Naive thymus-derived CD4-positive, alpha-beta T cell (primary cell): Measurements from ENCODE around the gene IFT20. TPM values are rescaled to one million over a fixed set of nuclear protein-coding genes. Genes with fewer than 3 reads are reported as not detected.
A peak's percentile ranks its signal among the peaks of the same experiment; 100 is the strongest.

ENCODE experiments used
- ATAC-seq: fragments of 150-1000 bp; cut with Tn5 transposase; 2 replicates; pipeline ENCODE4 v1.10.0; 2021; ENCODE audit warnings: mild to moderate bottlenecking, moderate library complexity
- CTCF ChIA-PET: fragments of 350-600 bp; sonication (Branson Sonifier 250); formaldehyde crosslinking; loops from one replicate; lab custom pipeline; 2021; ENCODE audit warnings: antibody characterized with exemption; lab: Charles Lee
- POLR2A ChIA-PET: fragments of 350-600 bp; sonication (Branson Sonifier 250); formaldehyde crosslinking; loops from one replicate; lab custom pipeline; 2021; ENCODE audit warnings: antibody characterized with exemption, inconsistent platforms; lab: Charles Lee
- DNase-seq, 9 donors: peaks; one replicate each; pipeline versions ENCODE4 v3.0.0 to v3.0.0-alpha.2; 2020 to 2022; ENCODE audit warnings: mixed read lengths in 1 of 9
- H3K27ac ChIP-seq: one replicate; pipeline ENCODE4 v1.7.0; 2013; ENCODE audit warnings: mild to moderate bottlenecking, low read depth, low read length, moderate library complexity
- H3K27me3 ChIP-seq, 2 donors: one replicate each; pipeline ENCODE4 v1.7.0; 2013; ENCODE audit warnings: low read length in 2 of 2, mild to moderate bottlenecking in 2 of 2, moderate library complexity in 2 of 2; ENCODE audit not compliant: control insufficient read depth in 2 of 2, insufficient read depth in 2 of 2
- H3K36me3 ChIP-seq, 3 experiments: 1 replicate in 2 of 3; 2 replicates in 1 of 3; pipeline ENCODE4 v1.7.0; 2013; ENCODE audit warnings: low read length in 3 of 3, mild to moderate bottlenecking in 3 of 3, moderate library complexity in 1 of 3; ENCODE audit not compliant: insufficient read depth in 3 of 3, control insufficient read depth in 2 of 3
- H3K4me1 ChIP-seq, 2 donors: one replicate each; pipeline ENCODE4 v1.7.0; 2013; ENCODE audit warnings: low read length in 2 of 2, mild to moderate bottlenecking in 2 of 2, moderate library complexity in 1 of 2; ENCODE audit not compliant: control insufficient read depth in 2 of 2, insufficient read depth in 2 of 2
- H3K4me3 ChIP-seq: 2 replicates; pipeline ENCODE4 v1.7.0; 2013; ENCODE audit warnings: mild to moderate bottlenecking, low read length
- H3K9me3 ChIP-seq, 3 experiments: 1 replicate in 2 of 3; 2 replicates in 1 of 3; pipeline ENCODE4 v1.7.0; 2013; ENCODE audit warnings: low read length in 3 of 3; ENCODE audit not compliant: control insufficient read depth in 2 of 3
- H3K27ac Mint-ChIP-seq, 9 donors: one replicate each; pipeline ENCODE4 v1.8.0; 2020 to 2022; ENCODE audit warnings: mixed read lengths in 9 of 9, mild to moderate bottlenecking in 8 of 9, moderate library complexity in 5 of 9, inconsistent platforms in 2 of 9
- H3K27me3 Mint-ChIP-seq, 5 donors: one replicate each; pipeline ENCODE4 v1.8.0; 2021 to 2022; ENCODE audit warnings: mixed read lengths in 5 of 5, mild to moderate bottlenecking in 1 of 5
- H3K36me3 Mint-ChIP-seq, 5 donors: one replicate each; pipeline ENCODE4 v1.8.0; 2020 to 2022; ENCODE audit warnings: mixed read lengths in 5 of 5, mild to moderate bottlenecking in 3 of 5, inconsistent platforms in 1 of 5
- H3K4me1 Mint-ChIP-seq, 7 donors: one replicate each; pipeline ENCODE4 v1.8.0; 2020 to 2022; ENCODE audit warnings: mixed read lengths in 7 of 7, mild to moderate bottlenecking in 3 of 7, inconsistent platforms in 1 of 7
- H3K4me3 Mint-ChIP-seq, 10 donors: one replicate each; pipeline ENCODE4 v1.8.0; 2020 to 2022; ENCODE audit warnings: mild to moderate bottlenecking in 10 of 10, mixed read lengths in 10 of 10, moderate library complexity in 6 of 10, inconsistent platforms in 2 of 10
- H3K9me3 Mint-ChIP-seq, 11 donors: one replicate each; pipeline ENCODE4 v1.8.0; 2020 to 2022; ENCODE audit warnings: mixed read lengths in 11 of 11, mild to moderate bottlenecking in 4 of 11, inconsistent platforms in 1 of 11, moderate library complexity in 1 of 11
- intact Hi-C, 2 donors: fragments of 100-400 bp; cut with micrococcal nuclease; formaldehyde crosslinking; loops; one replicate each; pipeline ENCODE4 v1.15.1; 2023
- polyA plus RNA-seq, 2 donors: library from polyadenylated mRNA; unstranded; fragments of 300-500 nt; fragmentation: Illumina TruSeq; gene quantifications; one replicate each; pipeline ENCODE4 v1.2.3, GENCODE V29; 2021
- total RNA-seq, 6 experiments: library from RNA in 5 of 6; stranded (reverse) in 5 of 6; gene quantifications; 1 replicate in 5 of 6; 2 replicates in 1 of 6; pipeline ENCODE4 v1.2.3 and lab custom pipeline; 2021 to 2026

The IFT20 gene
- total and polyA plus RNA-seq, 7 experiments from 2014 or later, result 24.7 to 56.2 (median 44.5) TPM

DNA sequence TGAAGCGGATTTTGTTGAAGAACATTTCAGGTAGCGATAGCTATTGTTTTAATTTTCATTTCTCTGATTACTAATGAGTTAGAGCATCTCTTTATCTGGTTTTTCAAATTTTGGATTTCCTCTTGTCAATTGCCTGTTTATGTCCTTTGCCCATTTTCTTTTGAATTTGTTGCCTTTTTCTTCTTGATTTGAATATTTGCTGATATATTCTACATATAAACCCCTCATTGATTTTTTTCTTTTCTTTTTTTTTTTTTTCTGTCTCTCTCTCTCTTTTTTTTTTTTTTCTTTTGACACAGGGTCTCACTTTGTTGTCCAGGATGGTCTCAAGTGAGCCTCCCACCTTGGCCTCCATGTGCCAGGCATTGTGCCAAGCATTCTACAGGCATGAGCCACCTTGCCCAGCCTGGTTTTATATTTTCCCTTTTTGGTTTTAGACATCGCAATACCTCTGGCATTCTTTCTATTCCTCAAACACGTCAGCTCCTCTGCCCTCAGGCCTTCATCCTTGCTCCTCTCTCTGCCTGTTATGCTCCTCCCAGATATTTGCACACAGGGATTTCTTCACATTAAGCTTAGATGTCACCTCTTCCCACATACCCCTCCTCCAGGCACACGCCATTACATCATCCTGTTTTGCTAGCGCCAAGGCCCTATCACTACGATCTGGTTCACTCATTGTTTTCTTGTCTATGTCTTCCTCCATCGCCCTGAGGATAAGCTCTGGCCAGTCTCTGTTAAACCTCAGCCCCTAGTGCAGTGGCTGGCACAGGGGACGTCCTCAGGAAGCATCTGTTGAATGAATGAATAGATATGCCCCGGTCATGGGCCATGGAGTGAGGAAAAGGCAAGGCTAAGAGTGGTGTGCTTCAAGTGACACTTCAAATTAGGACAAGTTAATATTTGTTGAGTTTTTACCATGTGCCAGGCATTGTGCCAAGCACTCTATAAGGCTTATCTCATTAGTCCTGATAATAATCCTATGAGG, 44.8 kb upstream of the IFT20 start:
- Histone ChIP-seq H3K27ac (no peak overlapping the region), H3K36me3 (peaks cover 0 to 7% (median 0%) of the 10 kb centered on the region in 3 experiments), H3K4me3 (no peak overlapping the region), H3K9me3 (no peaks in the 10 kb centered on the region), H3K4me1 (peaks cover 4 to 6% of the 10 kb centered on the region in 2 donors), H3K27me3 (no peaks in the 10 kb centered on the region)
- Mint-ChIP-seq H3K36me3 (peaks cover 4 to 8% (median 5%) of the 10 kb centered on the region in 5 donors), H3K27me3 (peaks cover 0 to 10% (median 6%) of the 10 kb centered on the region in 5 donors), H3K9me3 (no peaks in the 10 kb centered on the region), H3K4me1 (peaks cover 19 to 32% (median 23%) of the 10 kb centered on the region in 7 donors), H3K27ac (peak overlapping the region in 1 of 9 donors; percentile 71), H3K4me3 (no peak overlapping the region)
- ChIA-PET CTCF (interaction anchor here (0.6 kb wide), 1 partner anchor 22 kb away, joined by 3 read pairs; no protein-coding TSS in a partner anchor), POLR2A (no interaction called here)
- DNase-seq (no peak), ATAC-seq (no peak)
- intact Hi-C loops, result loop anchor here (5.0 to 10.0 kb wide), 2 partner anchors 37 to 195 kb away; partner anchors contain the start of genes ALDOC (in 1 of the 2) and PIGS (in 1 of the 2)

GRCh38 chr17:28372945-28373274, 37.6 kb upstream of the IFT20 start:
- Histone ChIP-seq H3K4me3 (peak overlapping the region; percentile 78), H3K27me3 (no peaks in the 10 kb centered on the region), H3K9me3 (no peaks in the 10 kb centered on the region), H3K27ac (peak overlapping the region; percentile 88), H3K4me1 (peaks cover 9 to 11% of the 10 kb centered on the region in 2 donors), H3K36me3 (no peaks in the 10 kb centered on the region)
- Mint-ChIP-seq H3K36me3 (peaks cover 0 to 4% (median under 1%) of the 10 kb centered on the region in 5 donors), H3K27me3 (no peaks in the 10 kb centered on the region), H3K9me3 (no peaks in the 10 kb centered on the region), H3K27ac (peak overlapping the region in 4 of 9 donors; percentile 23 to 69 (median 50)), H3K4me1 (peaks cover 10 to 25% (median 18%) of the 10 kb centered on the region in 7 donors), H3K4me3 (peak overlapping the region; percentile 70 to 95 (median 78))
- ATAC-seq (no peak), DNase-seq (no peak)
- CTCF ChIA-PET, result no interaction called here
- POLR2A ChIA-PET, result interaction anchor here (3.3 kb wide), 1 partner anchor 15 kb away, joined by 17 read pairs; the partner anchor contains the start of gene POLDIP2
- intact Hi-C loops, result loop anchor here (1.0 to 10.0 kb wide), 5 partner anchors 11 to 202 kb away; partner anchors contain the start of genes ALDOC (in 1 of the 2), PIGS (in 1 of the 2), SLC46A1 (in 1 of the 2) and TMEM97 (in 1 of the 2)

GRCh38 chr17:28372203-28372944, 37.1 kb upstream of the IFT20 start:
- DNase-seq, result peak in 2 of 9 donors; percentile 15 to 16
- peaks cover 10 to 25% (median 18%) of the 10 kb centered on the region in 7 donors for H3K4me1 Mint-ChIP-seq
- CTCF ChIA-PET, result no interaction called here
- H3K27ac Mint-ChIP-seq, result peak overlapping the region in 6 of 9 donors; percentile 23 to 91 (median 54)
- H3K9me3 Mint-ChIP-seq, result no peaks in the 10 kb centered on the region
- intact Hi-C loops, result loop anchor here (1.0 to 10.0 kb wide), 5 partner anchors 12 to 202 kb away; partner anchors contain the start of genes ALDOC (in 1 of the 2), PIGS (in 1 of the 2), SLC46A1 (in 1 of the 2) and TMEM97 (in 1 of the 2)
- peak overlapping the region; percentile 88 for H3K27ac ChIP-seq
- no peaks in the 10 kb centered on the region for H3K36me3 ChIP-seq
- H3K9me3 ChIP-seq, result no peaks in the 10 kb centered on the region
- POLR2A ChIA-PET, result interaction anchor here (0.8 to 3.3 kb wide), 5 partner anchors 12 to 357 kb away, joined by 3 to 17 read pairs (median 3); partner anchors contain the start of genes POLDIP2 and TNFAIP1
- H3K36me3 Mint-ChIP-seq, result peaks cover 0 to 4% (median 0%) of the 10 kb centered on the region in 5 donors
- H3K4me1 ChIP-seq, result peaks cover 9 to 11% of the 10 kb centered on the region in 2 donors
- no peaks in the 10 kb centered on the region for H3K27me3 Mint-ChIP-seq
- H3K4me3 ChIP-seq, result peak overlapping the region; percentile 78
- H3K27me3 ChIP-seq, result no peaks in the 10 kb centered on the region
- peak overlapping the region; percentile 70 to 95 (median 85) for H3K4me3 Mint-ChIP-seq
- ATAC-seq, result no peak

GRCh38 chr17:28371245-28372202, 36.3 kb upstream of the IFT20 start, which contains the start of gene SARM1:
Gene SARM1 (plus strand): TSS chr17:28371694. CDS start chr17:28372033, 339 bp downstream.
- Mint-ChIP-seq H3K27me3 (no peaks in the 10 kb centered on the region), H3K4me3 (peak within 1 kb of the TSS; percentile 88 to 98 (median 94)), H3K9me3 (no peaks in the 10 kb centered on the region), H3K4me1 (peaks cover 10 to 25% (median 18%) of the 10 kb centered on the region in 7 donors), H3K27ac (peak within 1 kb of the TSS; percentile 66 to 97 (median 93)), H3K36me3 (peaks cover 0 to 4% (median 0%) of the 10 kb centered on the region in 5 donors)
- Histone ChIP-seq H3K4me1 (peaks cover 9 to 11% of the 10 kb centered on the region in 2 donors), H3K4me3 (peak within 1 kb of the TSS; percentile 78), H3K27me3 (no peaks in the 10 kb centered on the region), H3K27ac (peak within 1 kb of the TSS; percentile 88), H3K36me3 (no peaks in the 10 kb centered on the region), H3K9me3 (no peaks in the 10 kb centered on the region)
- POLR2A ChIA-PET, result interaction anchor here (0.8 to 3.3 kb wide), 6 partner anchors 11 to 358 kb away, joined by 3 to 17 read pairs (median 3); partner anchors contain the start of genes POLDIP2 and TNFAIP1
- DNase-seq, result peak; percentile 52 to 90 (median 64)
- CTCF ChIA-PET, result interaction anchor here (0.7 kb wide), 1 partner anchor 64 kb away, joined by 3 read pairs; no protein-coding TSS in a partner anchor
- intact Hi-C loops, result loop anchor here (1.0 to 10.0 kb wide), 9 partner anchors 13 to 330 kb away; partner anchors contain the start of genes IFT20 (in 2 of the 2), POLDIP2 (in 2 of the 2), TMEM97 (in 2 of the 2) and TNFAIP1 (in 2 of the 2)
- peak; percentile 91 for ATAC-seq

GRCh38 chr17:28370744-28371103, 35.5 kb upstream of the IFT20 start:
- ChIA-PET CTCF (interaction anchor here (0.7 to 1.0 kb wide), 2 partner anchors 46 to 65 kb away, joined by 3 to 4 read pairs; no protein-coding TSS in a partner anchor), POLR2A (interaction anchor here (0.5 to 3.3 kb wide), 2 partner anchors 13 to 230 kb away, joined by 3 to 17 read pairs; partner anchors contain the start of gene POLDIP2)
- Mint-ChIP-seq H3K4me3 (peak overlapping the region; percentile 88 to 98 (median 94)), H3K4me1 (peaks cover 10 to 25% (median 18%) of the 10 kb centered on the region in 7 donors), H3K27ac (peak overlapping the region in 8 of 9 donors; percentile 55 to 97 (median 90)), H3K27me3 (no peaks in the 10 kb centered on the region), H3K9me3 (no peaks in the 10 kb centered on the region), H3K36me3 (peaks cover 0 to 4% (median 0%) of the 10 kb centered on the region in 5 donors)
- Histone ChIP-seq H3K9me3 (no peaks in the 10 kb centered on the region), H3K4me1 (peaks cover 9 to 11% of the 10 kb centered on the region in 2 donors), H3K27ac (peak overlapping the region; percentile 88), H3K36me3 (no peaks in the 10 kb centered on the region), H3K27me3 (no peaks in the 10 kb centered on the region), H3K4me3 (no peak overlapping the region)
- no peak for ATAC-seq
- intact Hi-C loops, result loop anchor here (1.0 to 10.0 kb wide), 8 partner anchors 13 to 329 kb away; partner anchors contain the start of genes IFT20 (in 2 of the 2), POLDIP2 (in 2 of the 2), TNFAIP1 (in 2 of the 2) and ALDOC (in 1 of the 2)
- DNase-seq, result no peak
